ENCODE measurements around the gene SLC38A3.
"Not testable (repeated sequence)": the region's sequence is repeated elsewhere in the genome, so short reads cannot be mapped to it uniquely, and the experiment has no call there.

SLC38A3 gene

GRCh38 chr3:50243543-50243895 is 38.4 kb downstream of the SLC38A3 start:
- Histone ChIP-seq H2BK5ac (ENCODE audit: low read length) (peak overlapping the region; percentile 20), H3K4me3 (ENCODE audit: low read length) (no peak overlapping the region), H2AK5ac (ENCODE audit: low read length) (no peak overlapping the region), H3K4me1 (ENCODE audit: control insufficient read depth, low read depth, low read length) (peaks cover 48% of the 10 kb centered on the region), H3K79me1 (ENCODE audit: low read length) (peaks cover 36% of the 10 kb centered on the region), H3K27me3 (ENCODE audit: insufficient read depth, low read length, poor library complexity) (no peaks in the 10 kb centered on the region), H3K23ac (ENCODE audit: low read length) (no peak overlapping the region), H2BK120ac (ENCODE audit: low read depth, low read length) (no peak overlapping the region), H3K4me2 (ENCODE audit: low read length) (no peak overlapping the region), H3K56ac (ENCODE audit: low read length) (peak overlapping the region; percentile 83), H3K4ac (ENCODE audit: low read depth, low read length) (no peak overlapping the region), H3K27ac (ENCODE audit: low read depth, low read length) (peak overlapping the region; percentile 5), H4K8ac (ENCODE audit: low read depth, low read length) (no peak overlapping the region), H3K9ac (ENCODE audit: low read length) (peak overlapping the region; percentile 17), H2BK15ac (replicated peaks; ENCODE audit: low read depth) (no peak overlapping the region), H3K79me2 (ENCODE audit: control insufficient read depth, insufficient read depth, low read length) (peaks cover 69% of the 10 kb centered on the region), H4K5ac (ENCODE audit: low read length) (no peak overlapping the region), H3K18ac (ENCODE audit: low read length) (no peak overlapping the region), H3K36me3 (ENCODE audit: control insufficient read depth, insufficient read depth, low read length) (no peaks in the 10 kb centered on the region)
- no CpG with 5 or more reads among the region's 4 CpGs for WGBS (ENCODE audit: extremely low coverage, insufficient coverage, low lambda C conversion rate)
- DNase-seq, result no peak

DNA sequence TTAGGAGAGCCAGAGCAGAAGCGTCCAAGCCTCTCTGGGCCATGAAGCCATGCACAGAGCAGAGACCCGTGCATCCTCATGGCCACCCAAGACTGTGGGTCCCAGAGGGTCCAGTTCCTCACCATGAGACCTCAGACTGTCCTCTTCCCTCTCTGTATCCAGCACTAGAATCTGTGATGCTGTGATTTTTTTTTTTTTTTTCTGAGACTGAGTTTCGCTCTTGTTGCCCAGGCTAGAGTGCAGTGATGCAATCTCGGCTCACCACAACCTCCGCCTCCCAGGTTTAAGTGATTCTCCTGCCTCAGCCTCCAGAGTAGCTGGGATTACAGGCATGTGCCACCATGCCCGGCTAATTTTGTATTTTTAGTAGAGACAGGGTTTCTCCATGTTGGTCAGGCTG is 39.7 kb downstream of the SLC38A3 start:
- H2BK15ac ChIP-seq (replicated peaks; ENCODE audit: low read depth); DNase-seq; H3K27ac ChIP-seq (ENCODE audit: low read depth, low read length); H3K36me3 ChIP-seq (ENCODE audit: control insufficient read depth, insufficient read depth, low read length); H2BK5ac ChIP-seq (ENCODE audit: low read length); H3K4me3 ChIP-seq (ENCODE audit: low read length); H3K9ac ChIP-seq (ENCODE audit: low read length); H3K23ac ChIP-seq (ENCODE audit: low read length); H2BK120ac ChIP-seq (ENCODE audit: low read depth, low read length); H3K27me3 ChIP-seq (ENCODE audit: insufficient read depth, low read length, poor library complexity); H4K5ac ChIP-seq (ENCODE audit: low read length); H3K18ac ChIP-seq (ENCODE audit: low read length); H3K4me2 ChIP-seq (ENCODE audit: low read length); H3K4ac ChIP-seq (ENCODE audit: low read depth, low read length); H4K8ac ChIP-seq (ENCODE audit: low read depth, low read length): not testable (repeated sequence)
- Histone ChIP-seq H3K4me1 (ENCODE audit: control insufficient read depth, low read depth, low read length) (peaks cover 41% of the 10 kb centered on the region), H3K79me1 (ENCODE audit: low read length) (peaks cover 40% of the 10 kb centered on the region), H3K79me2 (ENCODE audit: control insufficient read depth, insufficient read depth, low read length) (peaks cover 69% of the 10 kb centered on the region), H3K56ac (ENCODE audit: low read length) (peak overlapping the region; percentile 73), H2AK5ac (ENCODE audit: low read length) (peak overlapping the region; percentile 17)
- WGBS (ENCODE audit: extremely low coverage, insufficient coverage, low lambda C conversion rate), result no CpG with 5 or more reads among the region's 6 CpGs

- Histone ChIP-seq H3K4me1 (ENCODE audit: control insufficient read depth, low read depth, low read length) (peaks cover 36% of the 10 kb centered on the region), H2AK5ac (ENCODE audit: low read length) (peak overlapping the region; percentile 24), H3K27me3 (ENCODE audit: insufficient read depth, low read length, poor library complexity) (no peaks in the 10 kb centered on the region), H3K27ac (ENCODE audit: low read depth, low read length) (peak overlapping the region; percentile 88), H3K23ac (ENCODE audit: low read length) (no peak overlapping the region), H3K4me3 (ENCODE audit: low read length) (no peak overlapping the region), H3K36me3 (ENCODE audit: control insufficient read depth, insufficient read depth, low read length) (peaks cover under 1% of the 10 kb centered on the region), H3K4ac (ENCODE audit: low read depth, low read length) (peak overlapping the region; percentile 75), H2BK120ac (ENCODE audit: low read depth, low read length) (no peak overlapping the region), H3K56ac (ENCODE audit: low read length) (peak overlapping the region; percentile 85), H4K8ac (ENCODE audit: low read depth, low read length) (no peak overlapping the region), H4K5ac (ENCODE audit: low read length) (no peak overlapping the region), H3K79me1 (ENCODE audit: low read length) (peaks cover 43% of the 10 kb centered on the region), H3K4me2 (ENCODE audit: low read length) (no peak overlapping the region), H2BK5ac (ENCODE audit: low read length) (peak overlapping the region; percentile 82), H2BK15ac (replicated peaks; ENCODE audit: low read depth) (no peak overlapping the region), H3K9ac (ENCODE audit: low read length) (peak overlapping the region; percentile 25), H3K18ac (ENCODE audit: low read length) (peak overlapping the region; percentile 43), H3K79me2 (ENCODE audit: control insufficient read depth, insufficient read depth, low read length) (peaks cover 69% of the 10 kb centered on the region)
- no CpG with 5 or more reads among the region's 16 CpGs for WGBS (ENCODE audit: extremely low coverage, insufficient coverage, low lambda C conversion rate)
- no peak for DNase-seq
Measured at GRCh38 chr3:50245251-50245745, 40.2 kb downstream of the SLC38A3 start.

GRCh38 chr3:50245831-50246516 is 40.9 kb downstream of the SLC38A3 start:
- no peaks in the 10 kb centered on the region for H3K27me3 ChIP-seq (ENCODE audit: insufficient read depth, low read length, poor library complexity)
- peak overlapping the region; percentile 35 for H3K4me2 ChIP-seq (ENCODE audit: low read length)
- H3K23ac ChIP-seq (ENCODE audit: low read length), result peak overlapping the region; percentile 92
- peak overlapping the region; percentile 43 for H3K18ac ChIP-seq (ENCODE audit: low read length)
- peaks cover 69% of the 10 kb centered on the region for H3K79me2 ChIP-seq (ENCODE audit: control insufficient read depth, insufficient read depth, low read length)
- no peak overlapping the region for H3K4me3 ChIP-seq (ENCODE audit: low read length)
- H2AK5ac ChIP-seq (ENCODE audit: low read length), result peak overlapping the region; percentile 99
- H3K4me1 ChIP-seq (ENCODE audit: control insufficient read depth, low read depth, low read length), result peaks cover 33% of the 10 kb centered on the region
- H2BK5ac ChIP-seq (ENCODE audit: low read length), result peak overlapping the region; percentile 98
- H3K79me1 ChIP-seq (ENCODE audit: low read length), result peaks cover 43% of the 10 kb centered on the region
- no peak overlapping the region for H4K8ac ChIP-seq (ENCODE audit: low read depth, low read length)
- H3K27ac ChIP-seq (ENCODE audit: low read depth, low read length), result peak overlapping the region; percentile 88
- H4K5ac ChIP-seq (ENCODE audit: low read length), result no peak overlapping the region
- H3K56ac ChIP-seq (ENCODE audit: low read length), result peak overlapping the region; percentile 95
- DNase-seq, result peak; percentile 97
- H3K36me3 ChIP-seq (ENCODE audit: control insufficient read depth, insufficient read depth, low read length), result peaks cover 2% of the 10 kb centered on the region
- H2BK15ac ChIP-seq (replicated peaks; ENCODE audit: low read depth), result no peak overlapping the region
- peak overlapping the region; percentile 18 for H2BK120ac ChIP-seq (ENCODE audit: low read depth, low read length)
- H3K4ac ChIP-seq (ENCODE audit: low read depth, low read length), result peak overlapping the region; percentile 75
- peak overlapping the region; percentile 85 for H3K9ac ChIP-seq (ENCODE audit: low read length)
- WGBS (ENCODE audit: extremely low coverage, insufficient coverage, low lambda C conversion rate), result no CpG with 5 or more reads among the region's 25 CpGs

- Histone ChIP-seq H2BK120ac (ENCODE audit: low read depth, low read length) (no peak overlapping the region), H3K23ac (ENCODE audit: low read length) (peak overlapping the region; percentile 98), H3K4ac (ENCODE audit: low read depth, low read length) (peak overlapping the region; percentile 56), H3K18ac (ENCODE audit: low read length) (peak overlapping the region; percentile 6), H3K4me1 (ENCODE audit: control insufficient read depth, low read depth, low read length) (peaks cover 29% of the 10 kb centered on the region), H3K4me2 (ENCODE audit: low read length) (peak overlapping the region; percentile 35), H3K9ac (ENCODE audit: low read length) (peak overlapping the region; percentile 85), H3K4me3 (ENCODE audit: low read length) (no peak overlapping the region), H3K27me3 (ENCODE audit: insufficient read depth, low read length, poor library complexity) (no peaks in the 10 kb centered on the region), H3K36me3 (ENCODE audit: control insufficient read depth, insufficient read depth, low read length) (peaks cover 2% of the 10 kb centered on the region), H3K79me1 (ENCODE audit: low read length) (peaks cover 47% of the 10 kb centered on the region), H3K27ac (ENCODE audit: low read depth, low read length) (peak overlapping the region; percentile 88), H3K79me2 (ENCODE audit: control insufficient read depth, insufficient read depth, low read length) (peaks cover 70% of the 10 kb centered on the region), H3K56ac (ENCODE audit: low read length) (peak overlapping the region; percentile 95), H2BK15ac (replicated peaks; ENCODE audit: low read depth) (no peak overlapping the region), H2AK5ac (ENCODE audit: low read length) (peak overlapping the region; percentile 99), H4K8ac (ENCODE audit: low read depth, low read length) (no peak overlapping the region), H4K5ac (ENCODE audit: low read length) (no peak overlapping the region), H2BK5ac (ENCODE audit: low read length) (peak overlapping the region; percentile 98)
- WGBS (ENCODE audit: extremely low coverage, insufficient coverage, low lambda C conversion rate), result no CpG with 5 or more reads among the region's 10 CpGs
- peak; percentile 95 for DNase-seq
Measured at GRCh38 chr3:50246517-50246954, 41.5 kb downstream of the SLC38A3 start.
